ENCODE data around the gene ARMC7. TPM values are rescaled to one million over a fixed set of nuclear protein-coding genes. Genes with fewer than 3 reads are reported as not detected.

Gene ARMC7
- total RNA-seq, 1 donor from 2014 or later, result 1.9 TPM

- Histone ChIP-seq H2AFZ (replicated peaks) (no peak overlapping the region), H3K4me3 (no peak overlapping the region), H3K27ac (no peak overlapping the region), H3K9me3 (ENCODE audit: low read depth) (no peaks in the 10 kb centered on the region), H3K9ac (no peak overlapping the region), H4K20me1 (ENCODE audit: low read depth) (no peaks in the 10 kb centered on the region), H3K4me2 (no peak overlapping the region), H3K27me3 (no peaks in the 10 kb centered on the region), H3K4me1 (peaks cover 3% of the 10 kb centered on the region), H3K36me3 (no peaks in the 10 kb centered on the region), H3F3A (ENCODE audit: low read depth) (peaks cover 5% of the 10 kb centered on the region), H3K79me2 (ENCODE audit: low read depth) (no peaks in the 10 kb centered on the region)
- TF ChIP-seq EZH2 (IDR thresholded peaks at IDR 0.05), result no peak
- no peak for TF ChIP-seq CTCF (IDR thresholded peaks at IDR 0.05)
- TF ChIP-seq EZH2phosphoT487 (IDR thresholded peaks at IDR 0.05), result no peak
- no peak overlapping the region for H3K4me3 Mint-ChIP-seq
- H3K9me3 Mint-ChIP-seq, result no peaks in the 10 kb centered on the region
- peaks cover 11% of the 10 kb centered on the region for H3K4me1 Mint-ChIP-seq
- no peak for DNase-seq (ENCODE audit: low spot score)
- H3K27ac Mint-ChIP-seq, result peak overlapping the region; percentile 83
- H3K36me3 Mint-ChIP-seq, result peaks cover 9% of the 10 kb centered on the region
- peaks cover 7% of the 10 kb centered on the region for H3K27me3 Mint-ChIP-seq (ENCODE audit: insufficient read depth, low read depth)
Measured at GRCh38 chr17:75118307-75118706, 8.5 kb downstream of the ARMC7 start.

- Mint-ChIP-seq H3K4me3 (no peak overlapping the region), H3K9me3 (no peaks in the 10 kb centered on the region), H3K4me1 (no peaks in the 10 kb centered on the region), H3K36me3 (peaks cover 10% of the 10 kb centered on the region), H3K27me3 (ENCODE audit: insufficient read depth, low read depth) (peaks cover 3% of the 10 kb centered on the region), H3K27ac (no peak overlapping the region)
- TF ChIP-seq EZH2phosphoT487 (IDR thresholded peaks at IDR 0.05), result no peak
- no peak for TF ChIP-seq EZH2 (IDR thresholded peaks at IDR 0.05)
- no peak for TF ChIP-seq CTCF (IDR thresholded peaks at IDR 0.05)
- Histone ChIP-seq H3K9ac (no peak overlapping the region), H2AFZ (replicated peaks) (no peak overlapping the region), H3K4me1 (no peaks in the 10 kb centered on the region), H3K4me2 (no peak overlapping the region), H3K4me3 (no peak overlapping the region), H3K27me3 (no peaks in the 10 kb centered on the region), H3K9me3 (ENCODE audit: low read depth) (no peaks in the 10 kb centered on the region), H4K20me1 (ENCODE audit: low read depth) (peaks cover under 1% of the 10 kb centered on the region), H3K79me2 (ENCODE audit: low read depth) (peaks cover under 1% of the 10 kb centered on the region), H3K36me3 (no peaks in the 10 kb centered on the region), H3K27ac (no peak overlapping the region), H3F3A (ENCODE audit: low read depth) (peaks cover 10% of the 10 kb centered on the region)
- no peak for DNase-seq (ENCODE audit: low spot score)
Measured at GRCh38 chr17:75124041-75124818, 14.5 kb downstream of the ARMC7 start.

- H3K9ac ChIP-seq, result no peak overlapping the region
- no peaks in the 10 kb centered on the region for H3K27me3 ChIP-seq
- H3K36me3 ChIP-seq, result no peaks in the 10 kb centered on the region
- H3K27ac Mint-ChIP-seq, result no peak overlapping the region
- TF ChIP-seq EZH2 (IDR thresholded peaks at IDR 0.05) (no peak), EZH2phosphoT487 (IDR thresholded peaks at IDR 0.05) (no peak), CTCF (IDR thresholded peaks at IDR 0.05) (no peak)
- no peak overlapping the region for H3K4me2 ChIP-seq
- H3K79me2 ChIP-seq (ENCODE audit: low read depth), result peaks cover 6% of the 10 kb centered on the region
- peaks cover 3% of the 10 kb centered on the region for H3K4me1 Mint-ChIP-seq
- H2AFZ ChIP-seq (replicated peaks), result no peak overlapping the region
- no peak overlapping the region for H3K4me3 Mint-ChIP-seq
- no peaks in the 10 kb centered on the region for H3K9me3 ChIP-seq (ENCODE audit: low read depth)
- peaks cover 15% of the 10 kb centered on the region for H3F3A ChIP-seq (ENCODE audit: low read depth)
- H3K27ac ChIP-seq, result no peak overlapping the region
- H3K9me3 Mint-ChIP-seq, result no peaks in the 10 kb centered on the region
- no peaks in the 10 kb centered on the region for H3K4me1 ChIP-seq
- H3K27me3 Mint-ChIP-seq (ENCODE audit: insufficient read depth, low read depth), result peaks cover 3% of the 10 kb centered on the region
- H4K20me1 ChIP-seq (ENCODE audit: low read depth), result peaks cover 6% of the 10 kb centered on the region
- H3K36me3 Mint-ChIP-seq, result peaks cover 12% of the 10 kb centered on the region
- no peak for DNase-seq (ENCODE audit: low spot score)
- no peak overlapping the region for H3K4me3 ChIP-seq
Measured at GRCh38 chr17:75124819-75125162, 15.0 kb downstream of the ARMC7 start.

All from neural progenitor cell (in vitro differentiated cells).